LNCAP (cell line): ENCODE data around the gene PDE1C.

Source experiments
- TF ChIP-seq, protein P1 (sequence below): fragments of 450-650 bp; IDR thresholded peaks from 2 replicates; pipeline ENCODE4 v1.5.1; 2017; ENCODE audit warnings: mild to moderate bottlenecking

PDE1C gene

DNA sequence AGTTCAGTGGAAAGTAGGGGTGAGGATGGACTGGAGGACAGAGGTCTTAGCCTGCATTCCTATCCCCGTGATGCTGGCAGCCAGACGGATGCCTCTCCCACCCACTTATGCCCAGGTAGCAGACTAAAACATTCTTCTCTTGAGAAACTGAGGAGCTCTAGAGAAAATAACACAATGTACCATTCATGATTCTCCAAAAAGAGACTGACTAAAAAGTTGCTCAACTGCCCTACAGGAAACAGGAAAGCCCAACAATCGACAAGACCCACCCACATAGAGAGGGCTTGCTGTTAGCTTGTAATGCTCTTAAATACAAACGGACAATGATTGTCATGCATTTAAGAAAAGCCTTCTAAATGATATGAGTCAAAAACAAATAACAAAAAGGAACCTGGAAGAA is 33.2 kb upstream of the PDE1C start:
- TF ChIP-seq, protein P1, sequence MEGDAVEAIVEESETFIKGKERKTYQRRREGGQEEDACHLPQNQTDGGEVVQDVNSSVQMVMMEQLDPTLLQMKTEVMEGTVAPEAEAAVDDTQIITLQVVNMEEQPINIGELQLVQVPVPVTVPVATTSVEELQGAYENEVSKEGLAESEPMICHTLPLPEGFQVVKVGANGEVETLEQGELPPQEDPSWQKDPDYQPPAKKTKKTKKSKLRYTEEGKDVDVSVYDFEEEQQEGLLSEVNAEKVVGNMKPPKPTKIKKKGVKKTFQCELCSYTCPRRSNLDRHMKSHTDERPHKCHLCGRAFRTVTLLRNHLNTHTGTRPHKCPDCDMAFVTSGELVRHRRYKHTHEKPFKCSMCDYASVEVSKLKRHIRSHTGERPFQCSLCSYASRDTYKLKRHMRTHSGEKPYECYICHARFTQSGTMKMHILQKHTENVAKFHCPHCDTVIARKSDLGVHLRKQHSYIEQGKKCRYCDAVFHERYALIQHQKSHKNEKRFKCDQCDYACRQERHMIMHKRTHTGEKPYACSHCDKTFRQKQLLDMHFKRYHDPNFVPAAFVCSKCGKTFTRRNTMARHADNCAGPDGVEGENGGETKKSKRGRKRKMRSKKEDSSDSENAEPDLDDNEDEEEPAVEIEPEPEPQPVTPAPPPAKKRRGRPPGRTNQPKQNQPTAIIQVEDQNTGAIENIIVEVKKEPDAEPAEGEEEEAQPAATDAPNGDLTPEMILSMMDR: no peak

DNA sequence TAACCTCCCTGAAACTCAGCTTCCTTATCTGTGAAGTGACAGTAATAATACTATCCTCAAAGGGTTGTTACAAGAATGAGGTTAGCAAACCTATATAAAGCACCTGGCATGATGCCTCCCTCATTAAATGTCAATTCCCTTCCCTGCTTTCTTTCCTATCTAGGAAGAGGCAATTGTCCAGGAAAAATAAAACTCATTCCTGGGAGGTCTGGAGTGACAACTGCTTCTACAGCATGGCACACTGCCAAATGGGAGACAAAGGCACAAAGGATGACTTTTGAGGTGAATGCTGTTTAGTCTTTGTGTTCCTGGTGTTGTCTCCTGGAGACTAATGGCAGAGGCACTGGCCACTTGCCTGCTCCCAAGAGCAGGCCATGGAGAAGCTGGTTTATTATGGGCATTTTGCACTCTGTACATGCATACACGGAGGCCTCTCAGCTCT is 32.2 kb upstream of the PDE1C start:
- TF ChIP-seq, protein P1: no peak

DNA sequence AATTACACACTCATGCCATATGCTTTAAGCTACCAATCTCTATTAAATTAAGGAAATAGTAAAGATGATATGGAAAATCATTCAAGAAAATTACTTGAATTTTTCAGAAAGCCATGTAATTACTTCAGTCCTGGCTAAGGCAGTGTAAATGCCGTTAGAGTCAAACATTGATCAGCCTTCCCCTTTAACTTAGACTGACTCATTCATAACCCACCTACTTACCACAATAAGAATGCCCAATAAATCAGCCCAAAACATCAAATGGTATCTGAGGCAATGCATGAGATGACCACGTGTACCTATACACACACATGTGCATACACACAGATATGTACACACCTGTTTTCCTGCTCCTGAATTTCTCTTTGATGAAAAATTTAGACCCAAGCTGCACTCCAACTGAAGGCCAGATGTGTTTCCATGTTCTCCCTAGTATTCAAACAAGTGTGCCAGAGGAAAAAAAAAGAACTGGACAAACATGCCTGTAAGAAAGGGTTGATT is 30.2 kb upstream of the PDE1C start:
- TF ChIP-seq, protein P1: no peak

DNA sequence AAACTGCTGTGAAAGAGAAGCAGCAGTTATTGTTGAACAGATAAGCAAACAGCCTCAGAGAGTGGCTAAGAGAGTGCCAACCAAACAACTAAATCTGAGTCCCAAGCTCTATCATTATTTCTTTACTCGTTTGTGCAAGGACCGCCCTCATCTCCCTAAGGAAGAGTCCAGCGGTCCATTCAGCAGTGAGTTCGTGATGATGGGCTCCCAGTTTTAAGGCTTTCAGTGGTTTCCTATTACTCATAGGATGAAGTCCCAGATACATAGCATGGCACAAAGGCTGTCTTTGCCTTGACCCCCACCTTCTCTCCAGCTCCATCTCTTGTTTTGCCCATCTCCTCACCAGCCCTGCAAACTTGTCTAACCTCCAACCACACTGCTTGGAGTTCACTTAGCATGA is 24.3 kb upstream of the PDE1C start:
- TF ChIP-seq, protein P1: no peak

DNA sequence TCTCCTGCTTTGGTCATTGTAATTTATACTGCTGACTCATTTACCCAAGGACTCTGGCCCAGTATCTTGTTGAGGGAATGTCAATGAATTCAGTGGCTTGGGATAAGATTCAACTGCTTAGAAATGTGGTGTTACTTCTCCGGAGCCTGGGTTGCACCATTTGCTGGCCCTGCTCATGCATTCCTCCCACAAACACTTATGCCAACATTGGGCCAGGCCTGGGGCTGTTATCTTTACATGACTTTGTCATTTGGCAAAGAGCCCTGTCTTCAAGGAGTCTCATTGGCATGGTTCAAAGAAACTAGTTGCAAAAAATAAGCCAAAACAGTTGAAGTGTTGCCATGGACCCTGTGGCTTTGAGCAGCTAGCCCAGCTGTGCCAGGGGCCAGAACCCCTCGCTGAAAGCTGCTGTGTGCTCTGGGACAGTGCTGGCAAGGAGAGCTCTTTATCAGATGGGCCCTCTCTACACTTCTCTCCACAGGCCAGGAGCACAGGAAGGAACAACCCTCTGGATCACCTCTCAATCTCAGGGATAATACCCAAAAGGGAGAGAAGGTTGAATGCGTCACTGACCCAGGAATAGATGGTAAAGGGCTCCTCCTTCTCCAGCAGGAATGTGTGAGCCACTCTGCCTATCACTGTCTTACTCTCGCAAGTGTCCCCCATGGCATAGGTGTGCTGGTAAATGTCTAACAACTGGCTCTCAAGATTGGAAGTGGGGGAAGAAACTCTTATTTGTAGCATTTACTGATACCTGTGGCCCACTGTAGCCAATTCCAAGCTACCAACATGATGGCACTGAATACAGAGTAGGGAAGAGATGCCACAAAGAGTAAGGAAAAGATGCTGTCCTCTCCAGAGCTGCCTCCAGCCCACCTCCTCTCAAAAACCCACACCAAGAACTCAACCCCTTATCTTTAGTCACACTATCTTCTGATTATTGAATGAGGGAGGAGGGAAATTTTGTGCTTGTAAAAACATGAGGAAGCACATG is 23.5 kb upstream of the PDE1C start:
- TF ChIP-seq, protein P1: no peak

DNA sequence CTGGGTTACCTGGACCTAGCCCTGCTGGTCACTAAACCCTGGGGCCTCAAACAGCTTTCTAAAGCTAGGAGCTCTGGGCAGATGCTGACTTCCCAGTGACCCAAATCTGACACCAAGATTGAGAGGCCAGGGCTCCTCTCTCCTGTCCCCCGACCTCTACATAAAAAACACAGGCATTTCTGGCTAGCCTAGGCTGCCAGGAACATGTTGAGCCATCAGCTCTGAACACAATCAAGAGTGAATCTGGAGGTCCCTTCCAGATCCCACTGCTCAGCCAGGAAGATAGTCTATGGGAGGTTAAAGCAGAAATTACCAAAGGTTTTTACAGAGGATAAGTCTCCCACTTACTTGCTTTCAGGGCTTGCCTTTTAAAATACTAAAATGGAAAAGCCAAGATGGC is 22.1 kb upstream of the PDE1C start:
- TF ChIP-seq, protein P1: no peak

DNA sequence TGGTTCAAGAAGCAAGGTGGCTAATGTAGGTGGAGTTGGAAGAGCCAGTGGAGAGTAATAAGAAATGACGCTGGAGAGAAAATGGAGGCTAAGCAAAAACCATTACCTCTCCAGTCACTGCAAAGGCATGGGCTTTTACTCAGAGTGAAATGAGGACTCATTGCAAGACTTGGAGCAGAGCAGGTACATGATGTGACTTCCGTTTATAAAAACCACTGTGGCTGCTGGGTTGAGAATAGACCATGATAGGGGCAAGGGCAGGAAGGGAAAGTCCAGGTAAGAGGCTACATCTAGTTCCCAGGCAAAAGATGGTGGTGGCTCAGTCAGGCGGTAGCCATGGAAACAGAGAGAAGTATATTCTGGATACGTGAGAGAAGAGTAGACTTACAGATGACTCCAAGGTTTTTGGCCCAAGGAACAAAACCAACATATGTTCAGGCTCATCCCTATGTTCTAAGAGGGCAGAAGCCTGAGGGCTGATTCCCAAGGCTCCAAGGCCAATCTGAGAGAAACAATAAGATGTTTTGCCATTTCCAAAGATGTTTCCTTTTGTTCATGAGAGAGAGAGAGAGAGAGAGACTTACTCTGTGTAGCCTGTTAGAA is 21.5 kb upstream of the PDE1C start:
- TF ChIP-seq, protein P1: no peak
